Measurements from ENCODE around the gene NOTCH4.
"Not testable (repeated sequence)": the region's sequence is repeated elsewhere in the genome, so short reads cannot be mapped to it uniquely, and the experiment has no call there.

NOTCH4 gene

DNA sequence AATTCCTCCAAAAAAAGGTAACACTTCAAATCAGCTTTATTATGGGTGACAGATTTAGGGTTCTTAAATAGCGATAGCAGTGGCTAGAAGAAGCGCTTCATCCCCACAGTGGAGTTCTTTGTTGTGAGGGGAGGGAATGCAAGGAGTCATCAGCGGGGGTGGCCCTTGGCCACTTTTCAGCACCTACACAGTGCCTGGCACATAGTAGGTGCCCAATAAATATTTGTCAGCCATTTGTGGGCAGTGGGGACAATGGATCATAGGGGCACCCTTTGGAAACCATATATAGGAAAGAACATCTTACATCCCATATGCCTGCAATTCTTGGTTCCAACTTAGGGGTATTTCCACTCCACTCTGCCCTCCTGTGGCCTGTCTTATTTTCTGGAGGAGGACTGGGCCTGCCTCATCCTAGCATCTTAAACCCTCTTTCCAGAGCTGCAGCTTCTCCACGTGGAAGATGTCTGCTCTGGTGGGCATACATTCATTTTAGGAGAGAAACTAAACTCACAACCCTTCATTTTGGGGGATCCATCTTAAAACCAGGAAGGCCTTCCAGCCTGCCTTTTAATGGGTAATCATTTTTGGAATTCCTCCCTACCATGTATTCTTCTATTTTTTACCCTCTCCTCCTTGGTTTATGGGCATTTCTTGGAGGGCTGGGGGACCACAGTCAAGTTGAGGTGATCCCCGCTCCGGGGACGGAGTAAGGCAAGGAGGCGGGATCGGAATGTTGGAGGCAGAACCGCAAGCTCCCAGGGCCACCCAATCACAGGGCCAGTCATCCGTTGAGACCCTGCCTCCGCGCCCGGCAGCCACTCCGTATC, 28.8 kb downstream of the NOTCH4 start:
- DNase-seq (ENCODE audit: extremely low read depth in 1 of 2, low read depth in 1 of 2), result no peak

DNA sequence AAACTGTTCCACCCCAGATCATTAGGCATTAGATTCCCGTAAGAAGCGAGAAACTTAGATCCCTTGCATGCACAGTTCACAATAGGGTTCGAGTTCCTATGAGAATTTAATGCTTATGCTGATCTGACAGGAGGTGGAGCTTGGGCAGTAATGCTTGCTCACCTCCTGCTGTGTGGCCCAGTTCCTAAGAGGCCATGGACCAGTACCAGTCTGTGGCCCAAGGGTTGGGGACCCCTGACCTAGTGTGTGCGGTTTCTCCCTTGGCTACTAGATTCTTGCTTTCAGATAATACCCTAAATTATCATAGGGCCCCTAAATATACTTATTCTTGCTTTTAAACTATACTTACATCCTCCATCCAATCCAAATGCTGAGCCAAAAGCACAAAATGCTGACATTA, 29.5 kb downstream of the NOTCH4 start:
- no peak for DNase-seq (ENCODE audit: extremely low read depth in 1 of 2, low read depth in 1 of 2)

GRCh38 chr6:32193096-32193495, 30.8 kb downstream of the NOTCH4 start:
- not testable (repeated sequence) for DNase-seq (ENCODE audit: extremely low read depth in 1 of 2, low read depth in 1 of 2)

DNA sequence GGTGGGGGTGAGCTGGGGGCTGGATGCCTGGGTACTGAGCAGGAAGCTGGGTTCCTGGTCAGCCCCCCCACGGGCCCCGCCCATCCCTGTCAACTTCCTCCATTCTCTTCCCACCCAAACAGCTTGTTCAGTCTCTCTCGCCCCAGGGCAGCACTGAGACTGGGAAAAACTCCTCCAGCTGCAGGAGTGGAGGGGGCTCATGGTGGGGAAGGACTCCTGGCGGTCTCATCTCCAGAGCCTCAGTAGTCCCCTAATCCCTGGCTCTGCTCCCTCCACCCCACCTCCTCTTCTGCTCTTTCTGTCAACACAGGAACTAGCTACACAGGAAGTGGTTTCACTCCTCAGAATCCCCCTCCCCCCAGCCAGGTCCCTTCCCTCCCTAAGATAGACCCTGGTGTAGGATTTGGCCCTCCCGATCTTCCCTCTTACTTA, 31.2 kb downstream of the NOTCH4 start, which contains the start of gene GPSM3:
Gene GPSM3, minus strand, starts transcription at position 36 of the 432 bp plus-strand sequence. CDS start 130 bp downstream, outside the sequence.
- peak in 1 of 2 donors; percentile 42 for DNase-seq (ENCODE audit: extremely low read depth in 1 of 2, low read depth in 1 of 2)

DNA sequence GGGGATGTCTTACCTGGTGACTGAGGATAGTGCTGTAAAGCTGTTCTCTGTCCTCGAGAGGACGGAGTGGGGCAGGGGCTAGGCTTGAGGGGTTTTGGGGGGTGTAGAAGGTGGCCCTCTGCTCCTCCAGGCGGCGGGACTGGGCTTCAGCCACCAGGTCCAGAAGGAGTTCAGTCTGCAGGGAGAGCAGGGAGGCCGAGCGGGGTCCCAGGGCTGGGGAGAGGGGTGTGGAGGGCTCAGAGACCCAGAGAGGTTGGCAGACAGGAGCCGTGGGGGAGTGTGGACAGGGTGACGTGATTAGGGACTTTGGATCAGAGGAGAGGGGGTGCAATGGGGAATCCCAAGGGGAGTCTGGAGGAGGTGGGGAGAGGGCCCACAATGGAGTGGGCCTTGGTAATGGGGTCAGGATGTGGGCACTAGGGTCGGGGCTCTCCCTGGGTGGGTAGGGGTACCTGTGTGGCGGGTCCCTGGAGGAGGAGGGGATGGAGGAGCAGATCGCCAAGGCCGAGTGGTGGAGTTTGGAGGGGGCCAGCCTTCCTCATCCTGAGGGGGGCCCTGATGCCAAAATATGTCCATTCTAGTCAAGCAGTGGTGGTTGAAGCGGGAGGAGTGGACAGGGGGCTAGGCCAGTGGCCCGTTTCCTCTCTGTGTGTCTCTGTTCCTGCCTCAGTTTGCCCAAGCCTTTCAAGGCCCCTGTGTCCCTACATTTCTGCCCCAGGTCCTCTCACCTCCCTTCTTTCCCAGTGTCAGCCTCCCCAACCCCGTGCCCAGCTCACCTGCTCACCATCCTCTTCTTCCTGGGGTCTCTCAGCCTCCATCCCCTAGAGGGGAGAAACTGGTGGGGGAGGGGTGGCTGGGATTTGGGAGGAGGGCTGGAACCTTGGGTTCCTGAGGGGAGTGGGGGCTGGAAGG, 31.9 kb downstream of the NOTCH4 start:
- DNase-seq (ENCODE audit: extremely low read depth in 1 of 2, low read depth in 1 of 2), result no peak

GRCh38 chr6:32190911-32191677, 32.8 kb downstream of the NOTCH4 start:
- no peak for DNase-seq (ENCODE audit: extremely low read depth in 1 of 2, low read depth in 1 of 2)

- peak; percentile 57 to 72 for DNase-seq (ENCODE audit: extremely low read depth in 1 of 2, low read depth in 1 of 2)
Measured at GRCh38 chr6:32190054-32190851, 33.6 kb downstream of the NOTCH4 start, which contains the start of gene PBX2. Gene PBX2 (minus strand): TSS chr6:32190202. CDS start chr6:32189915, 287 bp downstream.

DNA sequence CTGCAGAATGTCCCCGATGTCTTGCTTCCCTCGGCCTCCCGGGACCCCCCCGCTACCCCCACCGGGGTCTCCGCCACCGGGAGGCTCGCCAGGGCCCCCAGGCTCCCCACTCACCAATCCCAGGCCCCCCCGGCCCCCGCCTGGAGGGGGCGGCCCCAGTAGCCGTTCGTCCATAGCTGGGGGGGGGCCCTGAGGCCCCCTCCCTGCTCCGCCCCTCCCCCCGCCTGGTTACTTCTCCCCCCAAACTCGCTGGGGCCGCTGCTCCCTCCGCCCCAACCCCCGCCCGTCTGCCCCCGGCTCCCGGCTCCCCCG, 34.2 kb downstream of the NOTCH4 start:
- no peak for DNase-seq (ENCODE audit: extremely low read depth in 1 of 2, low read depth in 1 of 2)

GRCh38 chr6:32189069-32189741, 34.7 kb downstream of the NOTCH4 start:
- no peak for DNase-seq (ENCODE audit: extremely low read depth in 1 of 2, low read depth in 1 of 2)

DNA sequence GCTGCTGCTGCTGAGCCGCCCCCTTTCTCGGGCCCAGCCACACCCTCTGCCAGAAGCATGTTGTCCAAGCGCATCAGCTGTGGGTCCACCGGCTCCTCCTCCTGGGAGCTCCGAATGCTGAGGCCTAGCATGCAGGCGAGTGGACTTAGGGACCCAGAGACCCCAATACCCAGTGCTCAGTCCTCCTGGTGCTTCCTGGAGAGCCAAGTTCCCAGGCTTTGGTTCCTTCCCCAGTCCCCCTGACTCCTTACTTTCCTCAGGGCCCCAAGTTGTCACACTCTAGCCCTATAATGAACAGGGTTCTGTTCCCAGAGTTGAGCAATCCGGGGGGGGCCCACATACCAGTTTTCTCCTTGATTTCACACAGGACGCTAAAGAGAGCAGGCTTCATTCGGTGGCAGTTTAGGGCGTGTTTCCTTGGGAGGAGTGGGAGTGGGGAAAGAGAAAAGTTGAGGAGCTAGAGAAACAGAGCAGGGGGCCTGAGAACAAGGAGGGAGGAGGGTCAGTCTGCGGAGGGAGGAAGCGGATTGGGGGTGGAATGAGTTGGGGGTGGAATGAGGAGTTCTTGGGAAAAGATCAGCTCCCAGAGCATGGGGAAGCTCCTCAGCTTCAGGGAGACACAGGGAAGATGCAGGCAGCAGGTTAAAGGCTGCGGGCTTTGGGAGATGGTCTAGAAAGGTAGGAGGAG, 35.3 kb downstream of the NOTCH4 start:
- DNase-seq (ENCODE audit: extremely low read depth in 1 of 2, low read depth in 1 of 2), result no peak

DNA sequence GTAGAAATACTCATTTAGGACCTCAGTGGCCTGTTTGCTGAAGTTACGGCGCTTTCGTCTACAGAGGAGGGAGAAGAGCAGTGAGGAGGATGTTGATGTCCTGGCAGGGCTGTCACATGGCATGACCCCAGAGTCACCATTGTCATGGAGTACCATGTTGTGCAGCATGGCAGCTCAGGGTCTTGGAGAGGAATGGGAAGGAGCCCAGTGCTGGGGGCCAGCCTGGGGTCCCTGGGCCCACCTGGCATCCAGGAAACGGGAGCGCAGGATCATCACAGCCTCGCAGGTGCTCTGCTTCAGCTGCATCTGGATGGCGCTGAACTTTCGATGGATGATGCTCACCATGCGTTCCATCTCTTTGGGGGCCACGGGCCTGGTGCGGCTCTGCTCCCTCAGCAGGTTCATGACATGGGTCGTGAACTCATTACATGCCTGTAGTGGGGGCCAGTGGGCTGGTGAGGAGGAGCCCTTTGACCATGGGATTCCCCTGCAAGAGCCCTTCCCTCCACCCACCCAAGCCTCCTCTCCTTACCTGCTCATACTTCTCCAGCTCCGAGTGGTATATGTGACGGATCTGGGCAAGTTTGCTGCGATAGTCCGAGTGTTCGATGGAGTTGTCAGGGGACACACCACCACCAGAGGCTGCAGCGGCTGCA, 36.0 kb downstream of the NOTCH4 start:
- not testable (repeated sequence) for DNase-seq (ENCODE audit: extremely low read depth in 1 of 2, low read depth in 1 of 2)

- no peak for DNase-seq (ENCODE audit: extremely low read depth in 1 of 2, low read depth in 1 of 2)
Measured at GRCh38 chr6:32187009-32187709, 36.7 kb downstream of the NOTCH4 start.

- DNase-seq (ENCODE audit: extremely low read depth in 1 of 2, low read depth in 1 of 2), result not testable (repeated sequence)
Measured at GRCh38 chr6:32186151-32186840, 37.6 kb downstream of the NOTCH4 start.

- DNase-seq (ENCODE audit: extremely low read depth in 1 of 2, low read depth in 1 of 2), result not testable (repeated sequence)
Measured at GRCh38 chr6:32185681-32186131, 38.2 kb downstream of the NOTCH4 start.

DNA sequence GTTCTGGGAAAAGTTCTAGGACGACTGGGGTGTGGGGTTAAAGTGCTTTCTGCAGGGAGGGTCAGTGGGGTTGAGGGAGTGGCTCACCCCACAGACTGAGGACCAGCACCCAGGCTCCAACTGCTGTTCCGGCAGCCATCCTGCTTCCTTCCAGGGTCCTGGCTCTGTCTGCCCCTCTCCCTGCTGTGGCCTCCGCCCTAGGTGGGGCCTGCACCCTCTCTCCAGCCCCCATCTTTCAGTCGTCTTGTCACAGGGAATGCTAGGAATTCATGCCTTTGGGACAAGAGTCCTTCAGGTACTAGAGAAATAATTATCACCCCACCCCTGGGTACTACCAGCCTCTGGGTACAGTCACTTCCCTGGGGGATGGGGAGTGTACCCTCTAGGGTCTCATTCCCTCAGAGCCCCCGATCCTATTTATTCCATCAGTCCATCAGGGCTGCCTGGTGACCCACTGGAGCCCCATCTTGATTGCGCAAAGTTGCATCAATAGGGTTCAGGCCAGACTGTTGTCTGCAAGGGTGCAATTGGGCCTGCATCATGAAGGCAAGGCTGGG, 39.7 kb downstream of the NOTCH4 start, which contains the start of gene AGER:
Gene AGER, minus strand, starts transcription at position 170 of the 557 bp plus-strand sequence. Its CDS starts 31 bp downstream, at position 139.
- DNase-seq (ENCODE audit: extremely low read depth in 1 of 2, low read depth in 1 of 2), result no peak

- DNase-seq (ENCODE audit: extremely low read depth in 1 of 2, low read depth in 1 of 2), result no peak
Measured at GRCh38 chr6:32183483-32184083, 40.3 kb downstream of the NOTCH4 start.

Data from activated CD8-positive, alpha-beta memory T cell treated with anti-CD3 and anti-CD28 coated beads for 1 hour (primary cell).